HepG2 (cell line): ENCODE results near the gene MITF. TPM values are rescaled to one million over a fixed set of nuclear protein-coding genes. Genes with fewer than 3 reads are reported as not detected.

Experiments used
- ATAC-seq: fragments of 200-7000 bp; cut with Tn5 transposase; 3 replicates; pipeline ENCODE4 v1.9.1; 2020; ENCODE audit warnings: mild to moderate bottlenecking, moderate library complexity
- BruUV-seq: library from RNA; stranded (reverse); fragments of 400-500 nt; replicated peaks from 2 replicates; lab custom pipeline; 2021; lab: Mats Ljungman, UMichigan
- CTCF ChIA-PET: fragments of 300-600 bp; formaldehyde crosslinking; extraction: SDS; loops from one replicate; lab custom pipeline; 2021; ENCODE audit warnings: low total read pairs, inconsistent platforms, low intra/inter-chr PET ratio; lab: Yijun Ruan, JAX
- POLR2A ChIA-PET: fragments of 350-600 bp; sonication (Branson Sonifier 250); formaldehyde crosslinking; loops from one replicate; lab custom pipeline; 2020; ENCODE audit warnings: antibody characterized with exemption, inconsistent platforms; lab: Yijun Ruan, JAX
- DNase-seq: peaks from one replicate; pipeline ENCODE4 v3.0.0-alpha.2; 2015; ENCODE audit warnings: low spot score
- FAIRE-seq: peaks from 3 replicates; lab custom pipeline; 2011; peaks lifted over from hg19 to GRCh38; lab: Jason Lieb, UNC
- H2AFZ ChIP-seq: one replicate; pipeline ENCODE4 v1.6.1; 2011; ENCODE audit warnings: low read length, inconsistent platforms
- H3K27ac ChIP-seq: fragments of 300-600 bp; 3 replicates; pipeline ENCODE4 v1.8.0; 2011; ENCODE audit warnings: mixed run types, mild to moderate bottlenecking, mixed read lengths, low read length, inconsistent platforms; ENCODE audit not compliant: insufficient read depth; ENCODE audit errors: extremely low read length
- H3K27me3 ChIP-seq, 2 experiments: fragments of 200-600 bp in 1 of 2; 2 replicates in 1 of 2; 3 replicates in 1 of 2; pipeline versions ENCODE4 v1.6.0 to v1.8.0; 2011; ENCODE audit warnings: low read length in 2 of 2, mild to moderate bottlenecking in 2 of 2, moderate library complexity in 2 of 2, inconsistent platforms in 1 of 2; ENCODE audit not compliant: insufficient read depth in 2 of 2, control insufficient read depth in 1 of 2
- H3K36me3 ChIP-seq, 2 experiments: fragments of 200-600 bp in 1 of 2; replicated peaks in 1 of 2; 2 replicates in 1 of 2; 3 replicates in 1 of 2; pipeline versions ENCODE4 v1.5.1 to v1.8.0; 2011; ENCODE audit warnings: low read length in 2 of 2, inconsistent platforms in 1 of 2; ENCODE audit not compliant: insufficient read depth in 2 of 2, control insufficient read depth in 1 of 2
- H3K4me1 ChIP-seq: 2 replicates; pipeline ENCODE4 v1.5.1; 2012; ENCODE audit warnings: low read length, inconsistent platforms; ENCODE audit not compliant: insufficient read depth
- H3K4me2 ChIP-seq: 2 replicates; pipeline ENCODE4 v1.6.0; 2011; ENCODE audit warnings: low read depth, low read length, inconsistent platforms
- H3K4me3 ChIP-seq, 3 experiments: fragments of 200-600 bp in 1 of 3; sonication (generic), shearing (Covaris generic) in 1 of 3; replicated peaks in 1 of 3; 2 replicates each; pipeline ENCODE4 v1.5.1; 2011 to 2016; ENCODE audit warnings: low read length in 3 of 3, inconsistent platforms in 2 of 3, low read depth in 2 of 3, mild to moderate bottlenecking in 2 of 3, control low read depth in 1 of 3, mixed read lengths in 1 of 3; ENCODE audit not compliant: insufficient read depth in 1 of 3
- H3K79me2 ChIP-seq: one replicate; pipeline ENCODE4 v1.6.1; 2011; ENCODE audit warnings: low read length, inconsistent platforms; ENCODE audit not compliant: insufficient read depth
- H3K9ac ChIP-seq: 2 replicates; pipeline ENCODE4 v1.6.0; 2011; ENCODE audit warnings: mild to moderate bottlenecking, low read depth, low read length, inconsistent platforms; ENCODE audit not compliant: insufficient read depth
- H3K9me3 ChIP-seq: 2 replicates; pipeline ENCODE4 v1.5.1; 2012; ENCODE audit warnings: mild to moderate bottlenecking, low read length
- H4K20me1 ChIP-seq: 2 replicates; pipeline ENCODE4 v1.6.0; 2011; ENCODE audit warnings: inconsistent platforms, mild to moderate bottlenecking, low read length, moderate library complexity; ENCODE audit not compliant: insufficient read depth
- GABPB1 ChIP-seq: IDR thresholded peaks from 2 replicates; pipeline ENCODE4 v1.6.1; 2016; ENCODE audit warnings: mild to moderate bottlenecking, missing genetic modification reagents, moderate library complexity, missing compliant biosample characterization
- MBD4 ChIP-seq: IDR thresholded peaks from 2 replicates; pipeline ENCODE4 v1.6.1; 2012; ENCODE audit warnings: low read length, inconsistent platforms, borderline replicate concordance
- NONO ChIP-seq, 2 experiments: fragments of 450-650 bp in 1 of 2; sonication (generic) in 1 of 2; formaldehyde crosslinking in 1 of 2; IDR thresholded peaks in 1 of 2; conservative IDR thresholded peaks in 1 of 2; 2 replicates each; pipeline versions ENCODE4 v1.6.1 to v1.8.0; 2017 to 2022; ENCODE audit warnings: mild to moderate bottlenecking in 1 of 2, missing genetic modification reagents in 1 of 2, moderate library complexity in 1 of 2
- NR2F6 ChIP-seq, 2 experiments: IDR thresholded peaks; 2 replicates each; pipeline ENCODE4 v1.6.1; 2016; ENCODE audit warnings: antibody characterized with exemption in 1 of 2, mild to moderate bottlenecking in 1 of 2
- PHF21A ChIP-seq: sonication (generic); formaldehyde crosslinking; IDR thresholded peaks from 2 replicates; pipeline ENCODE4 v1.5.0; 2020; ENCODE audit warnings: mild to moderate bottlenecking, missing genetic modification reagents
- POLR2AphosphoS5 ChIP-seq: IDR thresholded peaks from 2 replicates; pipeline ENCODE4 v1.6.1; 2012; ENCODE audit warnings: low read depth, low read length
- RAD51 ChIP-seq: fragments of 450-650 bp; IDR thresholded peaks from 2 replicates; pipeline ENCODE4 v1.6.1; 2016; ENCODE audit warnings: borderline replicate concordance
- RARA ChIP-seq: IDR thresholded peaks from 2 replicates; pipeline ENCODE4 v1.6.1; 2016; ENCODE audit warnings: missing genetic modification reagents, missing compliant biosample characterization
- SIX4 ChIP-seq: sonication (generic); formaldehyde crosslinking; IDR thresholded peaks from 2 replicates; pipeline ENCODE4 v1.4.0; 2020; ENCODE audit warnings: missing genetic modification reagents
- TFAP4 ChIP-seq: sonication (generic); IDR thresholded peaks from 2 replicates; pipeline ENCODE4 v1.6.1; 2016; ENCODE audit warnings: low read depth, borderline replicate concordance
- ZNF260 ChIP-seq: sonication (generic); formaldehyde crosslinking; IDR thresholded peaks from 2 replicates; pipeline ENCODE4 v1.4.0; 2020; ENCODE audit warnings: missing genetic modification reagents, low read depth, mild to moderate bottlenecking, borderline replicate concordance
- ZNF549 ChIP-seq: sonication (generic); formaldehyde crosslinking; IDR thresholded peaks from 2 replicates; pipeline ENCODE4 v1.5.0; 2020; ENCODE audit warnings: missing genetic modification reagents
- ZNF720 ChIP-seq: sonication (generic); formaldehyde crosslinking; IDR thresholded peaks from 2 replicates; pipeline ENCODE4 v1.4.0; 2020; ENCODE audit warnings: missing genetic modification reagents
- ZNF747 ChIP-seq: sonication (generic); formaldehyde crosslinking; IDR thresholded peaks from 2 replicates; pipeline ENCODE4 v1.8.1; 2023; ENCODE audit warnings: missing genetic modification reagents, mild to moderate bottlenecking, borderline replicate concordance
- ZNF75D ChIP-seq: sonication (generic); formaldehyde crosslinking; IDR thresholded peaks from 2 replicates; pipeline ENCODE4 v1.8.1; 2023; ENCODE audit warnings: missing genetic modification reagents, mild to moderate bottlenecking, borderline replicate concordance
- ZNF879 ChIP-seq: sonication (generic); formaldehyde crosslinking; IDR thresholded peaks from 2 replicates; pipeline ENCODE4 v1.8.1; 2023; ENCODE audit warnings: missing genetic modification reagents
- WGBS: methylation state at CpG from one replicate; pipeline ENCODE4 v1.1.6; 2017; ENCODE audit warnings: low lambda C conversion rate; 5-methylcytosine and 5-hydroxymethylcytosine counted together
- in situ Hi-C: cut with HindIII; loops from 2 replicates; pipeline ENCODE4 v1.10.0; 2017; ENCODE audit warnings: low pct_unique_long_range_greater_than_20kb; ENCODE audit not compliant: extremely low pct_ligation_motif_present
- intact Hi-C: fragments of 100-400 bp; cut with micrococcal nuclease; formaldehyde crosslinking; loops from one replicate; pipeline ENCODE4 v1.10.0; 2022; ENCODE audit not compliant: unreplicated experiment
- polyA plus RNA-seq, 8 experiments: library from polyadenylated mRNA; depleted of rRNA in 3 of 8; stranded (reverse) in 7 of 8; unstranded in 1 of 8; fragments of >200 nt; fragmentation: Illumina TruSeq in 4 of 8; extraction: Trizol in 4 of 8; gene quantifications; 2 replicates each; pipeline versions ENCODE4 v1.2.1 to v1.2.3, GENCODE V29; 2011 to 2016; ENCODE audit warnings: low read depth in 4 of 8, missing spikeins in 1 of 8, mixed read lengths in 1 of 8; ENCODE audit not compliant: insufficient read depth in 1 of 8
- total RNA-seq, 5 experiments: library from RNA; depleted of rRNA; stranded (reverse); fragments of >200 nt; fragmentation: Illumina TruSeq; extraction: Trizol; gene quantifications; 2 replicates each; pipeline ENCODE4 v1.2.3, GENCODE V29; 2016; ENCODE audit warnings: low read depth in 1 of 5

Gene MITF
- total and polyA plus RNA-seq, 2 of the 13 experiments (the other 11 are each of a cell fraction or from before 2014, with no cell fraction given) = 0.12 to 0.38 TPM

GRCh38 chr3:69922521-69923000, 183.3 kb downstream of the MITF start:
- H3K36me3 ChIP-seq = no peaks in the 10 kb centered on the region
- H4K20me1 ChIP-seq = no peaks in the 10 kb centered on the region
- no peaks in the 10 kb centered on the region for H3K9me3 ChIP-seq
- H3K9ac ChIP-seq = no peak overlapping the region
- no peaks in the 10 kb centered on the region for H3K79me2 ChIP-seq
- no peak for TF ChIP-seq NONO (IDR thresholded peaks at IDR 0.05)
- no peak for TF ChIP-seq NONO (CRISPR knock-in tag; conservative IDR thresholded peaks at IDR 0.05)
- no peak for TF ChIP-seq RAD51
- FAIRE-seq = no peak
- no peak overlapping the region for H2AFZ ChIP-seq
- in situ Hi-C loops = no loop called here
- H3K4me3 ChIP-seq = no peak overlapping the region
- no peak overlapping the region for H3K4me2 ChIP-seq
- intact Hi-C loops = no loop called here
- WGBS = 25% methylated on average over 4 of the region's 4 CpGs
- POLR2A ChIA-PET = no interaction called here
- H3K27ac ChIP-seq = no peak overlapping the region
- DNase-seq = no peak
- ATAC-seq = no peak
- H3K27me3 ChIP-seq = no peaks in the 10 kb centered on the region
- no TSS peak for BruUV-seq
- CTCF ChIA-PET = no interaction called here
- H3K4me1 ChIP-seq = no peaks in the 10 kb centered on the region

- H3K9me3 ChIP-seq = no peaks in the 10 kb centered on the region
- POLR2A ChIA-PET = no interaction called here
- in situ Hi-C loops = no loop called here
- no peaks in the 10 kb centered on the region for H3K4me1 ChIP-seq
- no peak overlapping the region for H3K9ac ChIP-seq
- H3K27me3 ChIP-seq = no peaks in the 10 kb centered on the region
- no TSS peak for BruUV-seq
- DNase-seq (no peak), ATAC-seq (no peak), FAIRE-seq (no peak)
- no peaks in the 10 kb centered on the region for H4K20me1 ChIP-seq
- H3K79me2 ChIP-seq = no peaks in the 10 kb centered on the region
- no peak for TF ChIP-seq ZNF549 (CRISPR knock-in tag)
- no peak for TF ChIP-seq ZNF747 (CRISPR knock-in tag)
- TF ChIP-seq ZNF720 (CRISPR knock-in tag) = no peak
- no peak for TF ChIP-seq NR2F6 (IDR thresholded peaks at IDR 0.05)
- no peak for TF ChIP-seq NR2F6 (CRISPR knock-in tag; IDR thresholded peaks at IDR 0.05)
- no peak for TF ChIP-seq SIX4
- no peak for TF ChIP-seq ZNF879 (CRISPR knock-in tag)
- no peak for TF ChIP-seq PHF21A (CRISPR knock-in tag)
- TF ChIP-seq RARA (CRISPR knock-in tag) = no peak
- no peak for TF ChIP-seq ZNF75D
- TF ChIP-seq POLR2AphosphoS5 = no peak
- TF ChIP-seq GABPB1 (CRISPR knock-in tag) = no peak
- no peak for TF ChIP-seq TFAP4
- no peak for TF ChIP-seq MBD4
- TF ChIP-seq ZNF260 (CRISPR knock-in tag) = no peak
- TF ChIP-seq, all 625 proteins: peak for 0
- Histone ChIP-seq H2AFZ (no peak overlapping the region), H3K27ac (no peak overlapping the region), H3K36me3 (no peaks in the 10 kb centered on the region), H3K4me3 (no peak overlapping the region), H3K4me2 (no peak overlapping the region)
- intact Hi-C loops = no loop called here
- CTCF ChIA-PET = no interaction called here
Measured at GRCh38 chr3:69925506-69925905, 186.2 kb downstream of the MITF start.
